TTC549 (cell line): Measurements from ENCODE around the gene NR2F2.

Experiments used
- FAIRE-seq: peaks from 2 replicates; lab custom pipeline; 2012; peaks lifted over from hg19 to GRCh38; lab: Jason Lieb, UNC

NR2F2 gene

DNA sequence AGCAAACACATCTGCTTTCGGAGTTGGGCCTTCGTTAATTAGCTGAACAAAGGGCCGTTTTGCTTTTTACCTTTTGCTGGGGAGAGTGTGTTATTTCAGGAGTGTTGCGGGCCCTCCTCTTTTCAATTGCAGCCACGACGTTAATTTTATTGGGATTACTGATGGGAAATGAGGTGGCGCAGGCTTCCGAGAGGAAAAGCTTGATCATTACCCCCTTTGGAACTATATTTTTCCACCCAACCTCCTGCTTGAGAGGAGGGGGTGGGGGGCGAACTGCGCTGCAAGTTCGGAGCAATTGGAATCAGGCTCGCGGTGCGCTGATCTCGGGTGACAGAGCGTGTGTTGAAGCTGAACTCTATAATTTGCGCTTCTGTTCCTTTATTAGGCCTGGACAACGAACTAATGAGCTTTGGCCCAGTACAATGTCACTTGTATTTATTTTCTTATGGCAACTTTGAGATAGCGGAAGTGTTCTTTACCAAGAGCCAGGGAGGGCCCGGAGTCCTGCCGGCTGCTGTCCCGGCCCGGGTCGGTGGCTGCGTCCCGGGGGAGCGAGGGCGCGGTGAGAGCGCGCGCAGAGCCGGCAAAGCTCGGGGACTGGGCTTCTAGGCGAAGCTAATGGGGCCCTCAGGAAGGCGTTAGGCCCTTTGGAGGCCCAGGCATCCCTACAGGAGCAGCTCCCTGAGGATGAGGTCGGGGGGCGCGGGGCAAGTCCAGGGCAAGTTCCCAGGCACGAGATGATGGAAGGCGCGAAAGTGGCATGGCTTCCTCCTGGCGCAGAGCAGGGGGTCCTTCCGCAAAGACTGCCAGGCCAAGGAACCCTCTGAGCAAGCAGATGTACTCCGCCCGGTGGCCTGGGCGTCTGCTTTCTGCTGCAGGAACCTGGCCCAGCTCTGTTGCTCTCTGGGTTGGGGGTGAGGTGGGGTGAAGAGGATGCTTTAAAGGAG is 12.9 kb downstream of the NR2F2 start:
- FAIRE-seq = no peak

DNA sequence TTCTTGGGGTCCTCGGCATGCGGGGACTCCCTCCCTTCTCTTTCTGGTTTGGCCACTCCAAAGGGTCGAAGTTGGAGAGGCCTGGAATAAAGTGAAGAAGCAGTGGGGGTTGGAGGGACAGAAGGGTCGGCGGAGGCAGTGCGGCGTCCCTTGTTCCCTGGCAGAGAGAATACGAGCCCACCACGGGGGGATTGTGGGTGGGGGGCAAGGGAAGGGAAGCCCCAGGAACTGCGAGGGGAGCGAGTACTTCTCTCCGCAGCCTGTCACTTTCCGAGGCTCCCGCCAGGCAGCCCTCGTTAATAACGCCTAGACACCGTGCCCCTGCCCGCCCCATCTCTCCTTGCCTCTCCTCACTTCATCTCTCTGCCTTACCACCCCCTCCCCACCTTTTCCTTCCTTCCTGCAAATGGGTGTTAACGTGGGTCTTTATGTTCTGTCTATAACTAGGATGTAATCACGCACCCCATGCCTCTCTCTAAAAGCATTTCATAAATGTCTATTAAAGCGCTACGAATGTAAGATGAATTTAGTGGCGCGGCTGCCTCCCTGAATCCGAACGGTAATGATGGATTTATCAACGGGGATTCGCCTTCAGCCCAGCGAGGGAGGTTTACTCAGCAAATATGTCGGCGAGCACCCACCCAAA is 13.7 kb downstream of the NR2F2 start:
- FAIRE-seq = no peak

DNA sequence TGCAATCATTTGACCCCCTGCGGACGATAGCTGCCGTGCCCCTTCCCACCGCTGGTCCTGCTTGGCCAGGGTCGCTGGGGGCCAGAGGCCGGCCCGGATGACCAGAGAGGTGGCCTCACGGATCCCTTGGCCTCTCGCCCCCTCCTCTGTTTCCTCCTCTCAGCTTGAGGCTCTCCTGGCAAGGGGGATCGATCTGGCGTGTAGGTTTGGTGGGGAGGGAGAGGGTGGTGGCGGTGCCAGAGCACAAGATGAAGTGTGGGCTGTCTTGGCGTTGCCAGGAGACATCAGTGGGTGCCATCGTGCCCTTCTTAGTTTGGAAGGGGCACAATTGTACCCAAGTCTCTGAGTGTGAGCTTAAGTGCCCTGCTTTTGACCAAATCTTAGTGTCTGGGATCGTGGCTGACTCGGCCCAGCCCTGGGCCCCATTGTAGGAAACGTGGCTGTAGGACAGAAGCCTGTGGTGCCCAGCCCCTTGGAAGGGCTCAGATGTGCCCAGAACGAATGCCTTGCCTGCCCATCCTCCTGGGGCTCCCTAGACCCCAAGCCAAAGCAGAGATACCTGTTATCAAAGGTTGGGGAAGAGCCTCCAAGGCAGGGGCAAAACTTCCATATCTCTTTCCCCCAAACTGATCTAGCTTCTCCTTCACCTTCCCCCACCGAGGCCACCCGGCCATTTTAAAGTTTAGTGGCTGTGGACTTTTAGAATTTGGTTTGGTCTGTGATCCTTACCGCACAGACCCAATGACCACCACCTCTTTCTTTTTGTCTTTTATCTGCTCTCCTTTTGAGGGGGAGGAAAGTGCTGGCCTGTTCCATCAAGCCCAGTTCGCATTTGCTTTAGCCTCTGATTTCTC is 14.4 kb downstream of the NR2F2 start:
- no peak for FAIRE-seq

DNA sequence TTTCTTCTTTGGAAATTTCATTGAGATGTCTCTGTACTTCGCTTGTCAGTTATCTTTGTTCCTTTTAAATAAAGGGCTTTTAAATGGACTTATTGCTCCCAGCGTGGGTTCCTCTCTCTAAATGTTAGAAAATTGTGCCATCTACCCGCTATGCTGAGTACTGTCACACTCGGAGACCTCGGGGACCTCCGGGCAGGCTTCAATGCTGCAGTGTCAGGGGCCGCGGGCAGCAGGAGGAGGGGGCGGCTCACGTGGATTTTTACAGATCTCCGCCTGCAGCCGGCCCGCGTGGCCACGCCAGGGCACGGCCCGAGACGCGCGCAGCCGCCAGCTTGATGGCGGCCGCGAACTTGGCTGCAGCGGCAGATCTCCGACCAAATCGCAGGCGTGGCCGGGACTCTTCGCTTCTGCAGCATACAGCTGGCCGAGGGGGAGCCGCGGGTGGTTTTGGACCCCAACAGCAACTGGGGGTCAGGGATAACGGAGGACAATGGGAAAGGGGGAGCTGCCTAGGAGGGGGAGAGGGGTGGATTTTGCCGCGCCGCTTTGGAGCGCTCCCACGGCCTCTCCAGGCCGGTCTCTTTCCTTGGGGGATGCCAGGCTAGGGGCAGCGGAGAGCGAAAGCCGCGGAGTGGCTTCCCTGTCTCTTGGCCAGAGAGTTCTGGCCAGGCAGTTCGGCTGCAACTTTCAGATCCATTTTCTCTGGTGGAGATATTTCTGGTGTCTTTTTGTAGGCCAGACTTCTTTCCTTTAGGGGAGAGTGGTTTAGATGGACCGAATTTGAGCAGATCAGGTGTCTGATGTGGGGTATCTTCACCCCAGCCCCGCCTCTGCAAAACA is 15.3 kb downstream of the NR2F2 start:
- FAIRE-seq = peak; percentile 78

DNA sequence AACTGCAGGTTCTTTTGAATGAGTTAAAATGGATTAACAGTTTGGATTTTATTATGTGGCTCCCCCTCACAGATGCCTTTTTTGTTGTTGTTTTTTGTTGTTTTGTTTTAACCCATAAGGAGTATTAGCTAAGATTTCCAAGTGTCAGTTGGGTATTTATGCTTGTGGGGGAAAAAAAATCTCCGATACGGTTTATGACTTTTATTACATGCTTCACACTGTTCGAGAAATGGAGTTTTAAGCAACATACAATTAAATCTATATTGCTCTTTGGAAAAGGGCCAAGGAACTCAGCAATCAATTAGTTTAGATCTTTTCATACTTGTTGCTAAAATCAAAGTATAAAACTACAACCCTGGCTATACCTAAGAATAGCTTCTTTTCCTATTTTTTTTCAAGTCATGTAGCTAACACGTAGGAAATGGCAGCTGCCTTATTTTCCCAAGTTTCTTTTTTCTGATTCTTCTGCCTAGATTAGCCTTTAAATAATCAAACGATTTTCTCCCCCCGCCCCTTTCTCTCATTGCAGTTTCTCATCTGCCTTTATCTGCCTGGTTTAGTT is 16.0 kb downstream of the NR2F2 start:
- no peak for FAIRE-seq

DNA sequence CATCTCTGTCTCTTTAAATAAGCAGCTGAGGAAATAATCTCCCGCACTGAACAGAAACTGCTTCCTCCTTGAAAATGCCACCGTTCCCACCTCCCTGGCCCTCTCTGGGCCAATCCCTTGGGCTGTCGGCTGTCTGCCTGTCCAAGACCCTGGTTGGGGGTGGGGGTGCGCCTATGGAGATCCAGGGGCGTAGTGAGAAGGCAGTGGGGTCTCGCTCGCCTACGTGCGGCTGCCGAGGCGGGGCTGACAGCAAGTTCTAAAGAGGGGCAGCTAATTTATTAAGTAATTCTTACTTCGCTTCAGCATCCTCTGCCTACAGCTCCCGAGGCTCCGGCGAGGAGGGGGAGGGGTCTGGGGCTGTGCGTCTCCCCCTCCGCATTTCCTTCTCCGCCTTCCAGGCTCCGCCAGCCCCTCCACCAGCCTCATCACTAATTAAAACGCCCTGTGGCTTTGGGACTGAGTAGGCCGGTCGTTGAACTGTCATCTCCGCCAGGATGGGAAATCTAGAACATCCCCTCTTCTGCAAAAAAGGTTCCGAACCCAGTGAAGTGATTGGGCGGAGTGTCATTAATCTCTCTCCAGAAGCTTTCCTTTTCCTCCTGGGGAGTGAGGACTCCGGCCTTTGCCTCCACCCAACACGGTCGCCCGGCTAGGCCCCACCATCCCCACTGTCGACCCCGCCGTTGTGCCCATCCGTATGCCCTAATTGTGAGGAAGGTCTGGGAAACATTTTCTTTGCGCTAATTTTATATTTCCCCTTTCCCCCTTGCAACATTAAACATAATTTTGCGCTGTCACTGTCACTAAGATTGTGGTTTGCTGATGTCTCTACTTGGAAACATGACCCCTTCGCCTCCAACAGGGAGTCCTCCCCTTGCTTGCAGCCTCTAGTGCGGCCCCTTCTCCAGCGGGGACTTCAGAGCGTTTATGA is 16.9 kb downstream of the NR2F2 start:
- no peak for FAIRE-seq

DNA sequence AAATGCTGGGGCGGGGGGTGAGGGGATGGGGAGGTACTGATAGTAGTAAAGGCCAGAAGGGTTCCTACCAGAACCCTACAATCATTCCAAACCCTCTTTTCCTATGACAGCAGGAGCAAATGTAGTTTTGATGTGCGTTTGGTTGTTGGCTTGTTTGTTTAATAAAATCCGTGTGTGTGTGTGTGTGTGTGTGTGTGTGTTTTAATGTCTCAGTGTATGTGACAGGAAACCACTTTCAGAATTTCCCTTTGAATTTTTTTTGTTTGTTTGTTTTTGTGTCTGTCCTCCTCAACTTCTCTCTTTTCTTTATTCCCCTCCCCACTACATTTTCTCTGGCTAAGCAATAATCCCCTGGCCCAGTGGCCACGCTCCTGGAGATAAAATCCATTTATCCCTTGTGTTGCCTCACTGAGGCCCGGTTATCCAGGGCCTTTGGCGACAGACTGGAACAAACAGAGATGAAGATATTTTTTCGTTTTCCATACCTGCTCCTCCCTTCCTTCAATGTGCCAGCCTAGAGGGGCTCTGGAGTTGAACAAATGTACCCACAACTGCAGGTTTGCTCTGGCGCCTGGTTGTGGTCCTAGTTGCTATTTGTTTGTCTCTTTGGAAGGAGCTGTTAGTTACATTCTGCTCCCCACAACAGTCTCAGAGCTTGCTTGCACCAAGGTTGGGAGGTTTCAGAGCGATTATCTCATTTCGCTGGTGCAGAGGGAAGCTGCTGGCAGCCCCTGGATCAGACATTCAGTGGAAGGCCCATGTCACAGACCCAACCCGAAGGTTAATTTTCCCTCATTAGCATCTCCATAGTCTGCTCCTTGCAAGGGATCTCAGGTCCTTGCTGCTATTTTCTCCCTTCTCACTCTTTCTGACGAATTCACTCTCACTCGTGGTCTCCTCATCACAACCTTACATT is 17.9 kb downstream of the NR2F2 start:
- FAIRE-seq = no peak

DNA sequence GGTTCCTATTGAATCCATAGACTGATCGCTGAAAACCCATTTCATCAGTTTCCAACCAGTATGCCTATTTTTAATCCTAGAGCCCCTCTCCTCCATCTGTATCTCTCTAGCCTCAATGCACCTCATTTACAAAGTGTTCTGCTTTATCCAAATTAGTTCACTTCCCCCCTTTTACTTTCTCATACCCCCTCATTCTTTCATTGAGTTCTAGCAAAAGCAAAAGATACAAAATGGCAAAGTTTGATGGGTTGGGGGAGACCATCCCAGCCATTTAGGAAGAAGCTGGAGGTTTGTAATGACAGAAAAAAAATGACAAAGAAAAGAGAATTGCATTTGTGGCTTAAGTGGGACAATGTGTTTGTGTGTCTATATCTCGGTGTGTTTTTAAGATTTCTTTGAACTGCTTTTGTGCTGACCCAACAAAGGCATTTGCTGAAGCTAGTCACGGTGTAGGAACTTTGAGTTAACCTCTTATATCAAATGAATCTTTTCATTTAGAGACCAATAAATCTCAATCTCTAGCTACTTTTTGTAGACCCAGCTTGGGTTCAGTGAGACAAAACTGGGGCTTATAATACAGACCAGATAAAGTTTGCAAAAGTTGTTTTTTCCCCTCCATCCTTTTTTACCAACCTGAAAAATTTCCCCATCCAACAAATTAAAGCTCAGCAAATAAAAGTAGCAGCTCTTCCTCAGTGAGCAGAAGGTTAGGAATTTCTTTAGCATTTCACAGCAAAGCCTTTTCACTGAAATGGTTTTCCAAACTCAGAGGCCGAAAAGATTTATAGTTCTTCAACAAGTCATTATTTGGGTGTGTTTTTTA is 18.7 kb downstream of the NR2F2 start:
- no peak for FAIRE-seq

DNA sequence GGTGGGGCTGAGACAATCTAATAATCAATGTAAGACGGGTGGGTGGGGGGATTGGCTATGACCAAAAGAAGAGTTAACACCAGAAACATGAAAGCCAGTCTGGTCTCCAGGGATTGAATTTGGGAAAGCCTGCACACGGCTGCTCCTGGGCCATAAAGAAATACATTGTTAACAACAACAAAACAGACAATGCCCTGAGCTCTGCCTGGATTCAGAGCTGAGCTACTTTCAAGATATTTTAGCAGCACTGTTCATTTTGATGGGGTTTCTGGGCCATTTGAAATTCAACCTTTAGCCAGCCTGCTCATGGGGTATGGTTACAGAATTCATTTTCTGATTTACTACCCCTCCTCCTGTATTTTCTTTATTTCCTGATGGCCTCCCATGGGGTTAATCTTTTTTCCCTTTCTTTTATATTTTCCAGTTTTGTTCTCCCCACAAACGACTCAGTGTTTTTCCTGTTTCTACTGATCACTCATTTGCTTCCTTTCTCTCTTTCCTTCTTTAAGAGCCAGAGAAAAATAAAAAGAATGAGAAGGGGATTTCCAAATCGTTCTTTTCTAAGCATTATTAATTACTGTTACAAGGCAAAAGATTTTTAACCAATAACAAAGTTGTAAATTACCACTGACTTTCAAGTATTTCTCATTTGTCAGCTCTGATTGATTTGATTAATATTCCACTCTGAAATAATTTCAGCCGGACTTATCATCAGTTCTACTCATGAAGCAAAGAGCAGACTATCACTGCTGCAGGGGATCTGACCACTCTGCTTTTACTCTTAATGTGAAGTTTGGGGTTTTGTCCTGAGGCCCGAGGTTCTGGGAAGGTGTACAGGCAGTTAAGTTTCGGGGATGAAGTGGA is 19.6 kb downstream of the NR2F2 start:
- FAIRE-seq = no peak

DNA sequence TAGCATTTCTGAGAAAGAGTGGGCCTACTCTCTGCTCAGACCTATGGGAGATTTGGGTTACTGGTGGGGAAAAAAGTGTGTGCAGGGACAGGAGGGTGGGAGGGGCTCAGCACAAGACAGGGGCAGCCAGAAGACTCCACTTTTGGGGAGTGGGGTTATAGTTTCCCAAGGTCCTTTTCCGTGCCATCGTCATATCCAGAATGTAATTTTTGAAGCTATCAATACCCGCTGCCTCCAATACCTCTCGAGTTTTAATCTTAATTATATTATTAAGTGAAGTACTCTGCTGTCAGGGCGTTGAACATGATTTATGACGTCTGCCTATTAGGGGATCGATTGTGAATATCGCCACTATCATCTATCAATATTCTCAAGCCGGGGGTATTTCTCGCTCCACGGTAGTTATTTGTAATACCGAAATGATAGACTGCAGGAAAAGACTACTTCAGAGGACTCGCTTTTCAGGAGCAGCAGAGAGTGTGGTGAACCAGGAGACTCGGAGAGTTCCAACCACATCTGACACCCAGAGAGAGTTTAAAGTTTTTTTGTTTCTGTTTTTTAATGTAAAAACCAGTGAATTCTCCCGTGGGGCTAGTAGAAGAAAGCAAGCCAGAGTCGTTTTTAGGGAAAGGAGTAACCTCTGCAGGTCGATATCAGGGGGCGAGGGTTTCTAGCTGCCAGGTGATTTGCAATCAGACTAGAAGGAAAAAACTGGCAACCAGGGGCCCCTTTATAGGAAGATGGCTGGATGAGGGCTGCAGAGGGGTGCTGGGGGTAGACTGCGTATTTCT is 20.6 kb downstream of the NR2F2 start:
- FAIRE-seq = no peak

DNA sequence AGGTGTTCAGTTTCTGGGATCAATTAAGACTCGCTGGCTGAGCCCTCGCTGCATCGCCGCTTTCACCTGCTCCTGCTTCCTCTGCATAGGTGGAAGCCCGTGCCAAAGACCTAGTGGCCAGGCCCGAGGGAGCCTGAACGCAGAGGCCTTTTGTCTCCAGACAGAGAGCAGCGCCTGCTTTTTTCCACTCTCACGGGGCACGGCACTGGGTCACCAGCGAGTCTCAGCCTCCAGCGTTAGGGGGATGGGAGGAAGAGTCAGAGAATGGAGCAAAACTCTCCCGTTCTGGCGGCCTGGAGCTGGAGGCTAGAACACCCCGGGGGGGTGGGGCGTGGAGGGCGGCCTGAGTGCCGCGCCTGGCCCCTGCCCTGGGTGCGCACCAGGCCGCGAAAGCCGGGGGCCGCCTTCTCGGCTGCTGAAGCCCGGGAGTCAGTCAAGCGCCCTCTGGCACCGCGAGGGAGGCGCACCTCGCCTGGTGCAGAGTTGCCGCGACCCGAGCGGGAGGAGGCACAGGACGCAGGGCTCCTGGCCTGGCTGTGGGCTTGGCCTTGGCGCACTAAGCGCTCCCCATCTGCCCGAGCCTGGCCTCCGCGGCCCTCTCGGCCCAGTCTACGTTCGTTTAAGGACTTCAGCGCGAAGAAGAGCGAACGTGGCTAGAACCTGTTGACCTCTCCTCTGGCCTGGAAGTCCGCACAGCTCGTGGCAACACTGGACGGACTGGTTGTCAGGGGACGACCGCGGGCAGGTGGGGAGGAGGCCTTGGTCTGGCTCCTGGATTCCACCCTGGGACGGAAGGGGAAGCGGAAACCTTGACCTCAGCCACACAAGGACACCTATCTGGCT is 21.5 kb downstream of the NR2F2 start:
- FAIRE-seq = no peak

DNA sequence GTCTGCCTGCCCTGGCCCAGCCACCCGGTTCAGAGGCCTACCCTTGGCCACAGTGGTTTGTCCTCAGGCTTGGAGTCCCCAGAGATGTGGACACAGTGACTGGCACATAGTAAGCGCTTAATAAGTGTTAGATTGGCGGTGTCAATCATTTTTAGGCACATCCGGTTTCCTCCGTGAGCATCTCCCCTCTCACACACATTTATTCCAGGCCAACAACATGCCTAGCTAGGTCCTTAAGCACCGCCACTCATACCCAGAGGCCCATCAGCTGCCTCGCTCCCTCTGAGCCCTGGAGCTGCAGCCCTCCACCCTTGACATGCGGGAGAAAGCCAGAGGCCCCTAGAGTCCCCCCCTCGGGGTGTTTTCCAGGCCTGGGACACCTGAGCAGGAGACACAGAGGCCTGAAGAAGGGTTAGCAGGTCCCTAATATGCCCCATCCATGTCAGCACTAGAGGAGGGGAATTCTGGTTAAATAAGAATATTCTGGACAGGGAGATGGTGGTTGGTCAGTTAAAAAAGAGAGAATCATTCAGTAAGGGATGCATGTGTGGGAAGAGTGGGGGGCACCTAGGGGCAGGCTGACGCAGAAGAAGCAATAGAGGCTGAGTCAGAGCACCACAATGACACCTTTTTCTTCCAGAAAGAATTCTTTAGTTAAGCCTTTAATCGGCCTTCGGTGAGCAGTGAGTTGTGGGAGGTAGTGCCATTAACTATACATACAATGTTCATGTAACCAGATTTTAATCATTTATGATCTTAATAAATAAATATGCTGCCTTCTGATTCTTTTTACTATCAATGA is 22.3 kb downstream of the NR2F2 start:
- FAIRE-seq = no peak

DNA sequence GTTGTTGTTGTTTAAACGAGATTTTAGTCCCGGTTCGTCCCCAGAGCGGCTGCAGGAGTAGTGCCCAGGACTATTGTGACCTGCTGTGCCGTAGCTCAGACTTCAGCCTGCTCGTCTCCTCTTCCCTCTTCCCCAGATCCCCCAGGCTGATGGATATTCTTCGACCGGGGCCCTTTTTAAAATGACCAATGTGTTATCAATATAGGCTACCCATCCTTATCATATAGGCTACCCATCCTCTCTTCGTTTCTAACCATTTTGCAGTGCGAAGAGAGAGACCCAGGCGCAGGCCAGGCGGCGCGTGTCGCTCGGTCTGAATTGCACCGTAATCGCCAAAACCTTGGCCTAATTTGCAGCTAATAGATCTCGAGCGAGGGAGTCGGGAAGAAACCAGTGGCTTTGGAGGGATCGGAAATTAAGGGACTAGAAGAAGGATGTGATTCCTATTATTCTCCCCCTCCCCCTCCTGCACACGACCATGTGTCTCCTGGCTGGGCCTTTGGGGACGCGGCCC is 23.0 kb downstream of the NR2F2 start:
- FAIRE-seq = no peak

DNA sequence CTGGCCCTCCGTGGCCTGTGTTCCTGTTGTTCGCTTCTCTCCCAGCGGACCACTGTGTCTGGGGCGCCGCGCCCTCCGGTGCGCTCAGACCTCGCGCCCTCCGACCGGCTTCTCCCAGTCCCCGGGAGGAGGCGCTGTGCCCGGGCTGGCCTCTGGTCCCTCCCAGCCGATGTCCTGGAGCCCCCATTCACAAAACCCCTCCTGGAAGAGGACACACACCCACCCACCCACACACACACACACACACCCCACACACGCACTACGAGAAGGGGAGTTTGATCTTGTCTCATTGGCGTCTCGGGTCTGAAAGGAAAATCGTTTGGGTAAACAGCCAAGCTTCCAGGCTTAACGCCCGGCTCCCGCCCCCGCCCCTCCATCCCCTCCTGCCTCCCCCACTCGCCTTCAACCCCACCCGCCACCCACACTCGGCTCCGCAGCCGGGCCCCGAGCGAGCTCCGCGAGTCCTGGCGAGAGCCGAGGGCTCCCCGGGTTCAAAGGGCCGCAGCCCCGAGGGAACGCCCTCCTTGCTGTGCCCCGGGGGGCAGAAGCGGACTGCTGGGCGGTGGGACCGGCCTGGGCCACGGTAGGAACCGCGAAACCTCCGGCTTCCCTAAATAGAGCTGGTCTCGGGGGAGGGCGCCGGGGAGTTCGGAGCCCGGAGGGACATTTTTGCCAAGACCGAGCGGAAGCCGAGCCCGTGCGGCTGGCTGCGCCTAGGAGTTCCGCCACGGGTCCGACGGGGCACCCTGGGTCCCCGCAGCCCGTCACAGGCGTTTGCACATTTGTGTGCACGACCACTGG is 23.6 kb downstream of the NR2F2 start:
- FAIRE-seq = no peak
